HFF-Myc (cell line): ENCODE measurements around the gene RUSF1.

ENCODE experiments used
- DNase-seq: peaks from one replicate; pipeline ENCODE4 v3.0.0-alpha.2; 2011; ENCODE audit warnings: low read depth; ENCODE audit errors: extremely low read depth
- H3K4me3 ChIP-seq: replicated peaks from 2 replicates; pipeline ENCODE4 v1.5.1; 2011; ENCODE audit warnings: low read depth, mild to moderate bottlenecking, control low read depth, low read length
- TF ChIP-seq, protein P1 (sequence below): IDR thresholded peaks from 2 replicates; pipeline ENCODE4 v1.5.1; 2012; ENCODE audit warnings: mild to moderate bottlenecking, low read depth, low read length, control low read depth; ENCODE audit errors: missing control alignments

Gene RUSF1

DNA sequence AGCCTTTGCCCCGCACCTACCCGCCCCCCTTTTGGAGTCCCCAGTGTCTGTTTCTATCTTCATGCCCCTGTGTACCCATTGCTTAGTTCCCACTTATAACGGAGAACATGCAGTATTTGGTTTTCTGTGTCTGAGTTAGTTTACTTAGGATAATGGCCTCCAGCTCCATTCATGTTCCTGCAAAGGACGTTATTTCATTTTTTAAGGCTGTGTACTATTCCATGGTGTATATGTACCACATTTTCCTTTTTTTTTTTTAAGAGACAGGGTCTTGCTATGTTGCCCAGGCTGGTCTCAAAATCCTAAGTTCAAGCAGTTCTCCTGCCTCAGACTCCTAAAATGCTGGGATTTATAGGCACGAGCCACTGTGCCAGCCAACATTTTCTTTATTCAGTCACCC is 40.3 kb downstream of the RUSF1 start:
- TF ChIP-seq, protein P1, sequence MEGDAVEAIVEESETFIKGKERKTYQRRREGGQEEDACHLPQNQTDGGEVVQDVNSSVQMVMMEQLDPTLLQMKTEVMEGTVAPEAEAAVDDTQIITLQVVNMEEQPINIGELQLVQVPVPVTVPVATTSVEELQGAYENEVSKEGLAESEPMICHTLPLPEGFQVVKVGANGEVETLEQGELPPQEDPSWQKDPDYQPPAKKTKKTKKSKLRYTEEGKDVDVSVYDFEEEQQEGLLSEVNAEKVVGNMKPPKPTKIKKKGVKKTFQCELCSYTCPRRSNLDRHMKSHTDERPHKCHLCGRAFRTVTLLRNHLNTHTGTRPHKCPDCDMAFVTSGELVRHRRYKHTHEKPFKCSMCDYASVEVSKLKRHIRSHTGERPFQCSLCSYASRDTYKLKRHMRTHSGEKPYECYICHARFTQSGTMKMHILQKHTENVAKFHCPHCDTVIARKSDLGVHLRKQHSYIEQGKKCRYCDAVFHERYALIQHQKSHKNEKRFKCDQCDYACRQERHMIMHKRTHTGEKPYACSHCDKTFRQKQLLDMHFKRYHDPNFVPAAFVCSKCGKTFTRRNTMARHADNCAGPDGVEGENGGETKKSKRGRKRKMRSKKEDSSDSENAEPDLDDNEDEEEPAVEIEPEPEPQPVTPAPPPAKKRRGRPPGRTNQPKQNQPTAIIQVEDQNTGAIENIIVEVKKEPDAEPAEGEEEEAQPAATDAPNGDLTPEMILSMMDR: no peak
- no peak overlapping the region for H3K4me3 ChIP-seq
- no peak for DNase-seq

DNA sequence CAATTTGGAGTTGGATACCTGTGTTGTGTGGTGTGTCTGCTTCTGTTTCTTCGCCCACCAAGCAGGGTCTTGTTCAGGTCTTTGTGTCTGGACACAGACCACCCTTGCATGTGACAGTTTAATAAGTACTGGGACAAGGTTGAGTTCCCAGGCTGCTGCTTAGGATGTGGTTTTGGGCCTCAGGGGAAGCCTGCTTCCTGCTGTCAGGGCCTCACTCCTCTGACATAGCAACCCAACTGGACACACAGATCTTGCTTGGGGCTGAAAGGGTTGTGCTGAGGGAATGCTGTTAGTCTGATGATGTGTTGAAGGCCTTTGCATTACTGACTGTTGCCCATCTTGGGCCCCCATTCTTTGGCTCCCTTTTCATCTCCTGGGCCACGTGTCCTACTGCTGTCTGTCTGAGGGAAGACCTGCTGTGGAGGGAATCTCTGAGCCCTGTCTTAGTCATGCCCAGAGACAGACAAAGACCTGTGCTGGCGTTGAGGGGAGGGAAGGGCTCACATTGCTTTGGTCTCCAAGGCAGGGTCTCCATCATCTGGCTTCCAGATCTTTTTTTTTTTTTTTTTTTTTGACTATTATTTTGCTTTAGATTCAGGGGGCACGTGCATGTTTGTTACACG is 40.9 kb downstream of the RUSF1 start:
- DNase-seq: no peak
- TF ChIP-seq, protein P1: no peak
- no peak overlapping the region for H3K4me3 ChIP-seq

DNA sequence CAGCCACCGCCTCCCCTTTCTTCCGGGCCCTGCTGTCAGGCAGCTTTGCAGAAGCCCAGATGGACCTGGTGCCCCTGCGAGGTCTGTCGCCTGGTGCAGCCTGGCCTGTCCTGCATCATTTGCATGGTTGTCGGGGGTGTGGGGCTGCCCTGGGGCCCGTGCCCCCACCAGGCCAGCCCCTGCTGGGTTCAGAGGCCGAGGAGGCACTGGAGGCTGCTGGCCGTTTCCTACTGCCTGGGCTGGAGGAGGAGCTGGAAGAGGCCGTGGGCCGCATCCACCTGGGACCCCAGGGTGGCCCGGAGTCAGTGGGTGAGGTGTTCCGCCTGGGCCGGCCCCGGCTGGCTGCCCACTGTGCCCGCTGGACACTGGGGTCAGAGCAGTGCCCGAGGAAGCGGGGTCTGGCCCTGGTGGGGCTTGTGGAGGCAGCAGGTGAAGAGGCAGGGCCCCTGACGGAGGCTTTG is 41.8 kb downstream of the RUSF1 start:
- TF ChIP-seq, protein P1: no peak
- no peak for DNase-seq
- H3K4me3 ChIP-seq: no peak overlapping the region

DNA sequence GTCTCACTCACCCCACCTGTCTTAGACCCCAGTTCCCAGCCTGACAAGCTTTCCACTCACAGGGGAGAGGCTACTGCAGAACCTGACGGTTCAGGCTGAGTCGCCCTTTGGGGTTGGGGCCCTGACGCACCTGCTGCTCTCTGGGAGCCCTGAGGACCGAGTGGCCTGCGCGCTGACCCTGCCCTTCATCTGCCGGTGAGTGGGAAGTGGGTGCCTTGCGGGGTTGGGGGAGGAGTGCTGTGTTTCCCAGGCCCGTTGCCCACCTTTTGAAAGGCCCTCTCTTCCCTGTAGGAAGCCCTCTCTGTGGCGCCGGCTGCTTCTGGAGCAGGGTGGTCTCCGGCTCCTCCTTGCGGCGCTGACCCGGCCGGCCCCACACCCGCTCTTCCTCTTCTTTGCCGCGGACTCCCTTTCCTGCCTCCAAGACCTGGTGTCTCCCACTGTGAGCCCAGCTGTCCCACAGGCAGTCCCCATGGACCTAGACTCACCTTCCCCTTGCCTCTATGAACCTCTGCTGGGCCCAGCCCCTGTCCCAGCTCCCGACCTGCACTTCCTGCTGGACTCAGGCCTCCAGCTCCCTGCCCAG is 42.3 kb downstream of the RUSF1 start:
- TF ChIP-seq, protein P1: no peak
- DNase-seq: no peak
- no peak overlapping the region for H3K4me3 ChIP-seq

DNA sequence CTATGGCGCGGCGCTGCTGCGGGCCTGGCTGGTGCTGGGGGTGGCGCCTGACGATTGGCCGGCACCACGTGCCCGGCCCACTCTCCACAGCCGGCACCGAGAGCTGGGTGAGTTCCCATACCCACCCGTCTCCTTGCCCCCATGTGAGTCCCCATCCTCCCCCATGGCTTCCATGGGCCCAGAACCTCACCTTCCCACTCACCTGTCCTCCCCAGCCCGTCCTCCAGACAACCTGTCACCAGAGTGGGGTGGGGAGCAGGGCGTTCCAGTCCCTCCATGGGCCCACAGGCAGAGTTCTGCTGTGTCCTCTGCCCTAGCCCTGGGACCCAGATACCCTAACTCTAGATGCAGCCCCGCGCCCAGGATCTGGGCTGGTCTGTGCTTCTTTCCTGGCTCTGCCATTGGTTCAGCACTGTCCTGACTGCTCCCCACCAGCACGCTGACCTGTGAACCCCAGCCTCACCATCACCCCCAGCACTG is 43.4 kb downstream of the RUSF1 start:
- TF ChIP-seq, protein P1: no peak
- no peak overlapping the region for H3K4me3 ChIP-seq
- DNase-seq: no peak

DNA sequence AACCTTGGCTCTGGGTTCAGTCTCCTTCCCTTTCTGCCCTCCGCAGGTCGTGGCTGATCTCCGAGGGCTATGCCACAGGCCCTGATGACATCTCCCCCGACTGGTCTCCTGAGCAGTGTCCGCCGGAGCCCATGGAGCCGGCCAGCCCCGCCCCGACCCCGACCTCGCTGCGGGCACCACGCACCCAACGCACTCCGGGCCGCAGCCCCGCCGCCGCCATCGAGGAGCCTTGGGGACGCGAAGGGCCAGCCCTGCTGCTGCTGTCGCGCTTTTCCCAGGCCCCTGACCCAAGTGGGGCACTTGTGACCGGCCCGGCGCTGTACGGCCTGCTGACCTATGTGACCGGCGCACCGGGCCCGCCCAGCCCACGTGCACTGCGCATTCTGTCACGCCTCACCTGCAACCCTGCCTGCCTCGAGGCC is 43.8 kb downstream of the RUSF1 start:
- TF ChIP-seq, protein P1: no peak
- no peak overlapping the region for H3K4me3 ChIP-seq
- no peak for DNase-seq
